Measurements from ENCODE around the gene NT5E. TPM values are rescaled to one million over a fixed set of nuclear protein-coding genes. Genes with fewer than 3 reads are reported as not detected.

The NT5E gene
- total and polyA plus RNA-seq, 2 donors (not counting 3 experiments of a cell fraction or from before 2014, with no cell fraction given), result 59.3 to 115 TPM

DNA sequence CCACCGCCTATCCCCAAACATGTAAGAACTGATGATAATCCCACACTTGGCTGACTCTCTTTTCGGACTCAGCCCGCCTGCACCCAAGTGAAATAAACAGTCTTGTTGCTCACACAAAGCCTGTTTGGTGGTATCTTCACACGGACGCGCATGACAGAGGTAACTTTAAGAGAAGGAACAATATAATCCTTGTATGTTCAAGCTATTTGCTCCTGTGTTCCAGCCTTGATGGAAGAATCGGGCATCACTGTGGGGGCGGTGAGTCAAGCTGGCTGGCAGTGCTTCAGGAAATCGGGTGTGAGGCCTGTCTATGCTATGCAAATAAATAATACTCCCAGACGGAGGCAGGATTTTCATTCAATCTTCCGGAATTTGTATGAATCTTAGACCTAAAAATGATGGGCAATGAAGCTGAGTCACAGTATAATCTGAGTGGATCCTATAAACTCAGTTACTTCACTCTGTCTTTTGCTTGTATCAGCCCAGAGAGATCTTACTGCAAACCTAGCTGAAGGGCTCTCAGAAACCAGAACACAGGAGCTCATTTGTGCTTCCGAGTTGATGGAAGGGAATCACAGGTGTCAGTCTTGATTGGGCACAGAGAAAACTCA is 45.2 kb upstream of the NT5E start:
- no TSS peak for BruUV-seq (replicated peaks)
- intact Hi-C loops (cut with micrococcal nuclease), result loop anchor here (1.0 to 10.0 kb wide), 3 partner anchors 46 to 640 kb away; partner anchors contain the start of genes NT5E and TBX18
- Histone ChIP-seq H3K9me1 (replicated peaks; ENCODE audit: control insufficient read depth, extremely low read depth, insufficient read depth, low read length) (no peaks in the 10 kb centered on the region), H3K36me3 (ENCODE audit: control insufficient read depth in 2 of 2, extremely low read depth in 1 of 2, insufficient read depth in 2 of 2, low read length in 2 of 2) (no peaks in the 10 kb centered on the region), H2AFZ (ENCODE audit: low read depth, low read length) (no peak overlapping the region), H3K4me1 (ENCODE audit: control insufficient read depth, extremely low read depth, insufficient read depth, low read length) (peaks cover 55% of the 10 kb centered on the region), H3K4me2 (ENCODE audit: insufficient read depth, low read length) (peak overlapping the region; percentile 67), H3K27me3 (ENCODE audit: control insufficient read depth in 2 of 2, insufficient read depth in 2 of 2, low read length in 2 of 2) (no peaks in the 10 kb centered on the region), H3K9ac (replicated peaks; ENCODE audit: extremely low read depth, insufficient read depth, low read length) (peak overlapping the region; percentile 72), H4K20me1 (replicated peaks; ENCODE audit: control insufficient read depth, extremely low read depth, insufficient read depth, low read length) (no peaks in the 10 kb centered on the region), H3K9me3 (replicated peaks; ENCODE audit: control insufficient read depth, insufficient read depth, low read length) (no peaks in the 10 kb centered on the region), H3K4me3 (replicated peaks in 1 of 3; ENCODE audit: insufficient read depth in 1 of 3, low read depth in 1 of 3, low read length in 3 of 3) (peak overlapping the region in 1 of 3 experiments; percentile 14), H3K79me2 (ENCODE audit: control insufficient read depth, insufficient read depth, low read length) (no peaks in the 10 kb centered on the region), H3K27ac (ENCODE audit: insufficient read depth, low read depth, low read length) (peak overlapping the region; percentile 94)
- FAIRE-seq, result peak; percentile 70
- CTCF ChIA-PET, result interaction anchor here (0.9 to 4.3 kb wide), 15 partner anchors 10 to 133 kb away, joined by 3 to 64 read pairs (median 6); partner anchors contain the start of gene NT5E
- TF ChIP-seq GATA2 (IDR thresholded peaks at IDR 0.05; ENCODE audit: insufficient read depth, insufficient read length, low read depth, low read length) (peak; percentile 51), FOS (IDR thresholded peaks at IDR 0.05; ENCODE audit: borderline replicate concordance, insufficient read depth, low read length) (peak; percentile 93), MAX (IDR thresholded peaks at IDR 0.05; ENCODE audit: insufficient read depth, insufficient read length) (no peak), MYC (IDR thresholded peaks at IDR 0.05; ENCODE audit: low read depth, low read length) (no peak), JUN (IDR thresholded peaks at IDR 0.05; ENCODE audit: borderline replicate concordance, insufficient read depth, insufficient read length, low read depth) (peak; percentile 64), POLR2A (IDR thresholded peaks at IDR 0.05; ENCODE audit: low read depth, low read length) (peak; percentile 43), EZH2 (IDR thresholded peaks at IDR 0.05; ENCODE audit: borderline replicate concordance, low read depth, low read length, severe bottlenecking) (no peak), POLR2AphosphoS5 (IDR thresholded peaks at IDR 0.05; ENCODE audit: insufficient read depth, low read depth, low read length) (peak; percentile 85)
- TF ChIP-seq, protein P1, sequence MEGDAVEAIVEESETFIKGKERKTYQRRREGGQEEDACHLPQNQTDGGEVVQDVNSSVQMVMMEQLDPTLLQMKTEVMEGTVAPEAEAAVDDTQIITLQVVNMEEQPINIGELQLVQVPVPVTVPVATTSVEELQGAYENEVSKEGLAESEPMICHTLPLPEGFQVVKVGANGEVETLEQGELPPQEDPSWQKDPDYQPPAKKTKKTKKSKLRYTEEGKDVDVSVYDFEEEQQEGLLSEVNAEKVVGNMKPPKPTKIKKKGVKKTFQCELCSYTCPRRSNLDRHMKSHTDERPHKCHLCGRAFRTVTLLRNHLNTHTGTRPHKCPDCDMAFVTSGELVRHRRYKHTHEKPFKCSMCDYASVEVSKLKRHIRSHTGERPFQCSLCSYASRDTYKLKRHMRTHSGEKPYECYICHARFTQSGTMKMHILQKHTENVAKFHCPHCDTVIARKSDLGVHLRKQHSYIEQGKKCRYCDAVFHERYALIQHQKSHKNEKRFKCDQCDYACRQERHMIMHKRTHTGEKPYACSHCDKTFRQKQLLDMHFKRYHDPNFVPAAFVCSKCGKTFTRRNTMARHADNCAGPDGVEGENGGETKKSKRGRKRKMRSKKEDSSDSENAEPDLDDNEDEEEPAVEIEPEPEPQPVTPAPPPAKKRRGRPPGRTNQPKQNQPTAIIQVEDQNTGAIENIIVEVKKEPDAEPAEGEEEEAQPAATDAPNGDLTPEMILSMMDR (IDR thresholded peaks at IDR 0.05; ENCODE audit: extremely low read depth in 1 of 2, insufficient read depth in 1 of 2, low read depth in 1 of 2, low read length in 2 of 2), result no peak
- peak; percentile 93 for DNase-seq (ENCODE audit: low read depth, low spot score)
- POLR2A ChIA-PET, result interaction anchor here (0.5 to 3.0 kb wide), 5 partner anchors 44 to 273 kb away, joined by 3 to 45 read pairs (median 9); partner anchors contain the start of gene NT5E
- dilution Hi-C loops (cut with MboI; ENCODE audit: extremely low pct_ligation_motif_present, low sequenced_read_pairs), result no loop called here
